ENCODE data around the gene MAU2. TPM values are rescaled to one million over a fixed set of nuclear protein-coding genes. Genes with fewer than 3 reads are reported as not detected.

MAU2 gene
- total and polyA plus RNA-seq, 2 of the 8 experiments (the other 6 are each of a cell fraction or from before 2014, with no cell fraction given), result 32.0 to 40.8 TPM

- H3K27me3 ChIP-seq (replicated peaks in 1 of 4; ENCODE audit: control insufficient read depth in 3 of 4, extremely low read depth in 1 of 4, insufficient read depth in 3 of 4, low read length in 3 of 4), result no peaks in the 10 kb centered on the region; a peak in 1 of 7 replicates
- no peak overlapping the region for H4K91ac ChIP-seq (replicated peaks; ENCODE audit: insufficient read length, low read length)
- no peak overlapping the region for H2BK5ac ChIP-seq (ENCODE audit: low read depth, low read length)
- H2BK15ac ChIP-seq (ENCODE audit: low read length), result no peak overlapping the region
- no peak overlapping the region for H3K18ac ChIP-seq (ENCODE audit: extremely low read depth, low read length)
- no peak overlapping the region for H4K8ac ChIP-seq (ENCODE audit: extremely low read depth, insufficient read depth, low read length)
- FAIRE-seq (no peak), DNase-seq (ENCODE audit: low read depth in 1 of 2, low spot score in 2 of 2) (no peak)
- peaks cover 8 to 35% (median 24%) of the 10 kb centered on the region in 4 experiments for H3K36me3 ChIP-seq (ENCODE audit: control insufficient read depth in 2 of 4, insufficient read depth in 4 of 4, low read length in 3 of 4)
- ChIA-PET CTCF (ENCODE audit: partially characterized antibody) (interaction anchor here (1.1 to 2.0 kb wide), 3 partner anchors 17 to 68 kb away, joined by 3 to 5 read pairs (median 4); no protein-coding TSS in a partner anchor), POLR2A (ENCODE audit: partially characterized antibody) (interaction anchor here (1.1 to 2.0 kb wide), 3 partner anchors 10 to 17 kb away, joined by 3 to 5 read pairs (median 4); no protein-coding TSS in a partner anchor)
- peaks cover 5 to 21% of the 10 kb centered on the region in 2 experiments for H4K20me1 ChIP-seq (replicated peaks in 1 of 2; ENCODE audit: control insufficient read depth in 1 of 2, insufficient read depth in 2 of 2, low read length in 2 of 2)
- H3K4me3 ChIP-seq (ENCODE audit: extremely low read depth in 1 of 4, insufficient read depth in 2 of 4, low read depth in 3 of 4, low read length in 4 of 4), result no peak overlapping the region
- H3K56ac ChIP-seq (replicated peaks; ENCODE audit: insufficient read length, low read depth, low read length), result no peak overlapping the region
- H3K23ac ChIP-seq (ENCODE audit: insufficient read length), result no peak overlapping the region
- no peak overlapping the region for H2AFZ ChIP-seq (ENCODE audit: low read length)
- H4K5ac ChIP-seq (ENCODE audit: insufficient read length, low read depth, low read length), result no peak overlapping the region
- no peak overlapping the region for H3K14ac ChIP-seq (ENCODE audit: insufficient read length)
- peaks cover 0 to 7% (median 5%) of the 10 kb centered on the region in 4 experiments; a peak in 5 of 7 replicates for H3K4me1 ChIP-seq (replicated peaks in 1 of 4; ENCODE audit: control insufficient read depth in 3 of 4, insufficient read depth in 4 of 4, low read length in 3 of 4)
- WGBS, 2 experiments (ENCODE audit: extremely low coverage in 1 of 2, insufficient coverage in 1 of 2, insufficient read length in 1 of 2, insufficient replicate concordance in 2 of 2, low coverage in 1 of 2, low lambda C conversion rate in 2 of 2, missing lambda C conversion rate in 1 of 2), result 93% methylated on average over 14 of the region's 20 CpGs; no CpG with 5 or more reads in 1 of the 2 experiments
- no peak overlapping the region for H3K4ac ChIP-seq (replicated peaks; ENCODE audit: insufficient read length, low read depth, low read length)
- no peak overlapping the region for H3K9ac ChIP-seq (replicated peaks in 1 of 4; ENCODE audit: extremely low read depth in 1 of 4, low read depth in 3 of 4, low read length in 3 of 4)
- H2AK5ac ChIP-seq (ENCODE audit: low read depth, low read length), result no peak overlapping the region
- H3K79me2 ChIP-seq (ENCODE audit: control insufficient read depth in 1 of 2, insufficient read depth in 2 of 2, low read length in 2 of 2), result no peaks in the 10 kb centered on the region
- no peak overlapping the region for H3K4me2 ChIP-seq (ENCODE audit: insufficient read depth in 1 of 2, low read depth in 2 of 2, low read length in 2 of 2)
- no peak overlapping the region for H2BK20ac ChIP-seq (ENCODE audit: low read length)
- H2BK120ac ChIP-seq (replicated peaks; ENCODE audit: low read depth, low read length), result no peak overlapping the region
- peaks cover 2% of the 10 kb centered on the region; the same call in 1 of the 2 replicates for H3K23me2 ChIP-seq (ENCODE audit: low read depth, low read length)
- no peaks in the 10 kb centered on the region for H3K9me3 ChIP-seq (ENCODE audit: insufficient read depth in 2 of 2, low read depth in 1 of 2, low read length in 1 of 2)
- no peaks in the 10 kb centered on the region; the same call in 1 of the 2 replicates for H3K79me1 ChIP-seq (ENCODE audit: low read depth, low read length)
- no peak overlapping the region for H3K27ac ChIP-seq (ENCODE audit: low read depth, low read length)
- H2BK12ac ChIP-seq (ENCODE audit: low read depth, low read length), result no peak overlapping the region
- TF ChIP-seq SP2 (IDR thresholded peaks at IDR 0.05; ENCODE audit: low read length) (no peak), KDM5A (IDR thresholded peaks at IDR 0.05; ENCODE audit: low read length) (no peak), MAX (IDR thresholded peaks at IDR 0.05) (no peak), SAP30 (IDR thresholded peaks at IDR 0.05; ENCODE audit: insufficient read depth, insufficient replicate concordance, low read length) (no peak), RFX5 (IDR thresholded peaks at IDR 0.05; ENCODE audit: borderline replicate concordance, low read depth, low read length) (no peak), ZNF274 (IDR thresholded peaks at IDR 0.05; ENCODE audit: borderline replicate concordance, extremely low read depth, low read length) (no peak), BRCA1 (IDR thresholded peaks at IDR 0.05; ENCODE audit: low read depth, low read length) (no peak), EGR1 (IDR thresholded peaks at IDR 0.05; ENCODE audit: borderline replicate concordance, low read depth, low read length) (no peak), ASH2L (IDR thresholded peaks at IDR 0.05; ENCODE audit: low read length) (no peak), CEBPB (IDR thresholded peaks at IDR 0.05; ENCODE audit: low read depth, low read length) (no peak), CTBP2 (IDR thresholded peaks at IDR 0.05; ENCODE audit: borderline replicate concordance, insufficient read depth, insufficient read length, low read length) (no peak), RAD21 (IDR thresholded peaks at IDR 0.05 in 1 of 2, conservative IDR thresholded peaks at IDR 0.05 in 1 of 2; ENCODE audit: low read depth in 2 of 2, low read length in 2 of 2) (no peak), EP300 (IDR thresholded peaks at IDR 0.05; ENCODE audit: borderline replicate concordance in 1 of 2, low read depth in 2 of 2, low read length in 2 of 2) (no peak)
Measured at GRCh38 chr19:19276851-19277250, 43.8 kb upstream of the MAU2 start.
